Endothelial cell of umbilical vein (primary cell): ENCODE results near the gene BCAN.

Experiments used
- CTCF ChIP-seq, 2 donors: IDR thresholded peaks; 1 replicate in 1 of 2; 2 replicates in 1 of 2; pipeline ENCODE4 v1.5.1; 2011; ENCODE audit warnings: low read length in 2 of 2, mild to moderate bottlenecking in 2 of 2, moderate library complexity in 2 of 2, control low read depth in 1 of 2, inconsistent platforms in 1 of 2, low read depth in 1 of 2; ENCODE audit not compliant: insufficient read depth in 1 of 2; ENCODE audit errors: extremely low read depth in 1 of 2
- EZH2 ChIP-seq: IDR thresholded peaks from 2 replicates; pipeline ENCODE4 v1.6.1; 2012; ENCODE audit warnings: borderline replicate concordance, low read depth, mild to moderate bottlenecking, moderate library complexity, low read length, inconsistent platforms; ENCODE audit not compliant: severe bottlenecking
- FOS ChIP-seq: IDR thresholded peaks from 2 replicates; pipeline ENCODE4 v1.6.1; 2011; ENCODE audit warnings: mild to moderate bottlenecking, low read length, moderate library complexity, borderline replicate concordance; ENCODE audit not compliant: insufficient read depth
- GATA2 ChIP-seq: IDR thresholded peaks from 2 replicates; pipeline ENCODE4 v1.7.0; 2011; ENCODE audit warnings: low read depth, mild to moderate bottlenecking, moderate library complexity, mixed read lengths, low read length; ENCODE audit not compliant: insufficient read length, insufficient read depth
- MYC ChIP-seq: IDR thresholded peaks from one replicate; pipeline ENCODE4 v1.6.1; 2011; ENCODE audit warnings: mild to moderate bottlenecking, low read depth, low read length
- POLR2A ChIP-seq: IDR thresholded peaks from 2 replicates; pipeline ENCODE4 v1.6.1; 2012; ENCODE audit warnings: low read depth, mild to moderate bottlenecking, control low read depth, low read length
- POLR2AphosphoS5 ChIP-seq: IDR thresholded peaks from 2 replicates; pipeline ENCODE4 v1.6.1; 2012; ENCODE audit warnings: low read depth, mild to moderate bottlenecking, control low read depth, low read length, moderate library complexity; ENCODE audit not compliant: insufficient read depth

GRCh38 chr1:156664046-156664766, 22.3 kb downstream of the BCAN start:
- no peak for TF ChIP-seq CTCF (IDR thresholded peaks at IDR 0.05; ENCODE audit: extremely low read depth in 1 of 2, insufficient read depth in 1 of 2, low read depth in 1 of 2, low read length in 2 of 2)
- TF ChIP-seq FOS, result no peak
- no peak for TF ChIP-seq MYC
- no peak for TF ChIP-seq POLR2A
- TF ChIP-seq EZH2, result no peak
- TF ChIP-seq POLR2AphosphoS5, result no peak
- no peak for TF ChIP-seq GATA2
